ENCODE data around the gene PPP1R16B.

Gene PPP1R16B

DNA sequence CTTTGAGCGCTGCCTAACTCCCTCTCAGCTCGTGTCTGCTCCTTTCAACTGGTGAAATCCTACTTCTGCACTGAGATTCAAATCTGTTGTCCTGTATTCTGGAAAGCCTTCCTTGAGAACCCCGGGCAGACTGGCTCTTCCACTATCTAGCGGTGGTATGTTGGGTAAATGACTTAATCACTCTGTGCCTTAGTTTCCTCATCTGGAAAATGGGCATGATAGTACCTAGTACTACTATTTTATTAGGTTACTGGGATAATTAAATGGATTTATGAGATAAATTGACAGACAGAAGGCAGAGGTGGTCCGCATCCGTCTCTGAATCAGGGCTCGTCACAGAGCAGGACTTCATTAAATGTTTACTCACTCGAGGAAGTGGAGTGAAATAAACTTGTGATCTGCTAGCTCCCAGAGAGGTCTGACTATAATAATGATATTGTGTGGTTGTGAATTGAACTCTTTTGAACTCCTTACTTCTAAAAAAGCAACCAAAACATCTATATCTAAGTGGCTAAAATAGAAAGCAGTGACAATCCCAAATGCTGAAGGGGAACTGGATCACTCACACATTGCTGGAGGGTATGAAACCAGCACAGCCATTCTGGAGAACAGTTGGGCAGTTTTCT, 26.6 kb downstream of the PPP1R16B start:
- DNase-seq (ENCODE audit: insufficient read length, low spot score) (no peak), FAIRE-seq (no peak)
- no peak for TF ChIP-seq POLR2A (IDR thresholded peaks at IDR 0.05; ENCODE audit: low read depth, low read length)
- no peak for TF ChIP-seq TAF1 (IDR thresholded peaks at IDR 0.05; ENCODE audit: low read depth, low read length)
- TF ChIP-seq SPI1 (IDR thresholded peaks at IDR 0.05; ENCODE audit: low read depth, low read length), result no peak
- TF ChIP-seq POLR2AphosphoS5 (IDR thresholded peaks at IDR 0.05; ENCODE audit: low read depth, low read length), result no peak
- TF ChIP-seq PAX5 (IDR thresholded peaks at IDR 0.05; ENCODE audit: insufficient read depth, low read length, severe bottlenecking), result no peak
- no peak for TF ChIP-seq POU2F2 (IDR thresholded peaks at IDR 0.05; ENCODE audit: low read depth, low read length)

DNA sequence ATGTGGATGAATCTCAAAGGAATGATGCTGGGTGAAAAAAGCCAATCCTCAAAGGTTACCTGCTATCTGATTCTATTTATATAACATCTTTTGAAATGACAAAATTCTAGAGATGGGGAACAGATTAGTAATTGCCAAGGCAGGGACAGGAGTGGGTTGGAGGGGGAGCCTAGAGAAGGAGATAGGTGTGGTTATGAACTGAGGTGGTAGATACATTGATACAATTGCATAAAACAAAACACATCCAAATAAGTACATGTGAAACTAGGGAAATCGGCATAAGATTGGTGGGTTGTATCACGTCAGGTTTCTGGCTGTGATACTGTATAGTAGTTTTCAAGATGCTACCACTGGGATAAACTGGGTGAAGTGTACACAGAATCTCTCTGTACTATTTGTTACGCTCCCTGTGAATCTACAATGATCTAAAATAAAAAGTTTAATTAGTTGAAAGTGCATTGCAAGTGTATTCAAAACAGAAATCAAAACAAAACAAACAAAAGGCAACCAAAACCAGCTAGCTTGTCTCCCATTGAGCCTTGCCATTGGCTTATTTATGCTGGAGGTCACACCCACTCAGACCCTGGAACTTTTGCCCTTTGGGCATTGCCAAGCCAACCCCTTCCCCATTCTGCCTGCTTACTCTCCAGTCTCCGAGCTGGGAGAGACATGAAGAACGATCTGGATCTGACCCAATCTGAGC, 27.8 kb downstream of the PPP1R16B start:
- TF ChIP-seq PAX5 (IDR thresholded peaks at IDR 0.05; ENCODE audit: insufficient read depth, low read length, severe bottlenecking) (no peak), POLR2A (IDR thresholded peaks at IDR 0.05; ENCODE audit: low read depth, low read length) (peak; percentile 61; the same call in 1 of the 2 replicates), SPI1 (IDR thresholded peaks at IDR 0.05; ENCODE audit: low read depth, low read length) (no peak), POLR2AphosphoS5 (IDR thresholded peaks at IDR 0.05; ENCODE audit: low read depth, low read length) (peak; percentile 24; the same call in 1 of the 2 replicates), POU2F2 (IDR thresholded peaks at IDR 0.05; ENCODE audit: low read depth, low read length) (no peak), TAF1 (IDR thresholded peaks at IDR 0.05; ENCODE audit: low read depth, low read length) (no peak)
- FAIRE-seq, result peak; percentile 84
- no peak for DNase-seq (ENCODE audit: insufficient read length, low spot score)

DNA sequence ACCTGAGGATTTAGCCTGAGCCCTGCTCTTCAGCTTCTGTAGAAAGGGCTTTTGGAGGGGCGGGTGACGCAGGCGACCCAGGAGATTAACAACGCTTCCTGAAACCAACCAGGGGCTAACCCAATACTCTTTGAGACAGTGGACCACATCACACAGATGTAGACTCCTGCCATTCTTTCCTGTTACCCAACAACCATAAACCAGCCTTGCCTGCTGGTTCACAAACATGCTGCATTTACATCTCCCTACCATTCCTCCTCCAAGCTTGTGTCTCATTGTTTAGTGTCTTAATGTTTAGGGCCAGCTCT, 28.3 kb downstream of the PPP1R16B start:
- DNase-seq (ENCODE audit: insufficient read length, low spot score) (no peak), FAIRE-seq (peak; percentile 35)
- TF ChIP-seq POLR2A (IDR thresholded peaks at IDR 0.05; ENCODE audit: low read depth, low read length) (peak; percentile 13; the same call in 1 of the 2 replicates), SPI1 (IDR thresholded peaks at IDR 0.05; ENCODE audit: low read depth, low read length) (no peak), TAF1 (IDR thresholded peaks at IDR 0.05; ENCODE audit: low read depth, low read length) (no peak), POU2F2 (IDR thresholded peaks at IDR 0.05; ENCODE audit: low read depth, low read length) (no peak), POLR2AphosphoS5 (IDR thresholded peaks at IDR 0.05; ENCODE audit: low read depth, low read length) (peak; percentile 55; the same call in 1 of the 2 replicates)

DNA sequence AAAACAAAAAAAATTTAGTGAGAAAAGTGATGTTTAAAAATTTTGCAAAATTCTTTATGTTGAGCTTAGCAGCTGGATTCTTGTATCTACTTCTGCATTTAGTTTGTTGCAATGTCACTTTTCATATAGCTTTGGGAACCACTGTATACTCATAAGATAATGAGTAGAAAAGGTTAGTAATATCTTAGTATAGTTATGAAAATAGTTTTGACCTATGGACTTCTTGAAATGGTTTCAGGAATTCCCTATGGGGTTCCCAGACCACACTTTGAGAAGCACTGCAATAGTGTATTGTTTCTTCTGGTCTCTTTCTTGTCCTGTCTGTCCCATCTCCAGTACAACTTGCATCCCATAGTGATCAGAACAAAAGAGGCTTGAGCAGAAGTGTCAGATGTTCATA, 29.4 kb downstream of the PPP1R16B start:
- DNase-seq (ENCODE audit: insufficient read length, low spot score) (no peak), FAIRE-seq (peak; percentile 9)
- TF ChIP-seq POLR2A (IDR thresholded peaks at IDR 0.05; ENCODE audit: low read depth, low read length), result no peak
- TF ChIP-seq PAX5 (IDR thresholded peaks at IDR 0.05; ENCODE audit: insufficient read depth, low read length, severe bottlenecking), result no peak

DNA sequence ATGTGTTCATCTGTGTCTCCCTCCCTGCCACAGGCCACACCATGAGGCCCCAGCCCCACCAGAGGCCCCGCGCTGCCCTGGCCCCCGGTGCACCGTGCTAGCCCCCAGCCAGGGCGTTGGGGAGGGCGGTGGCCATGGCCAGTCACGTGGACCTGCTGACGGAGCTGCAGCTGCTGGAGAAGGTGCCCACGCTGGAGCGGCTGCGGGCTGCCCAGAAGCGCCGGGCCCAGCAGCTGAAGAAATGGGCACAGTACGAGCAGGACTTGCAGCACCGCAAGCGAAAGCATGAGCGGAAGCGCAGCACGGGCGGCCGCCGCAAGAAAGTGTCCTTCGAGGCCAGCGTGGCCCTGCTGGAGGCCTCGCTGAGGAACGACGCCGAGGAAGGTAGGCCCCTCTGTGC, 30.3 kb downstream of the PPP1R16B start:
- FAIRE-seq, result no peak
- DNase-seq (ENCODE audit: insufficient read length, low spot score), result no peak
- TF ChIP-seq POU2F2 (IDR thresholded peaks at IDR 0.05; ENCODE audit: low read depth, low read length) (no peak), TAF1 (IDR thresholded peaks at IDR 0.05; ENCODE audit: low read depth, low read length) (no peak), PAX5 (IDR thresholded peaks at IDR 0.05; ENCODE audit: insufficient read depth, low read length, severe bottlenecking) (no peak), POLR2AphosphoS5 (IDR thresholded peaks at IDR 0.05; ENCODE audit: low read depth, low read length) (no peak), SPI1 (IDR thresholded peaks at IDR 0.05; ENCODE audit: low read depth, low read length) (no peak), POLR2A (IDR thresholded peaks at IDR 0.05; ENCODE audit: low read depth, low read length) (no peak; the same call in 1 of the 2 replicates)

DNA sequence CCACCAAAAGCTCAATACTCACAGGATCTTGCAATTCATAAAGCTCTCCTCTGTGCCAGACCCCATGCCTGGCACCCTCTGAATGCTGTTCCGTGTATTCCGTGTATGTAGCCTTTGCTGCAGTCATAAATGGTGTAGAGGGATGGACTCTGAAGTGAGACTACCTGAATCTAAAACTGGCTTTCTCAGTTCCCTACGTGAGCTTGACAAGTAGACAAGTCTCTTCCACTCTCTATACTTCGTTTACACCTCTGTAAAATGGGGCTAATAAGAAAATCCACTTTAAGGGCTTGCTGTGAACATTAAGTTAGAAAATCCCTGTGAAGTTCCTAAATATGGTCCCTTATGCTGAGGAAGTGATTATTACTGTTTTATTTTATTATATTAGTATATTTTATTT, 31.5 kb downstream of the PPP1R16B start:
- TF ChIP-seq TAF1 (IDR thresholded peaks at IDR 0.05; ENCODE audit: low read depth, low read length), result no peak
- peak; percentile 93 for TF ChIP-seq SPI1 (IDR thresholded peaks at IDR 0.05; ENCODE audit: low read depth, low read length)
- DNase-seq (ENCODE audit: insufficient read length, low spot score) (peak; percentile 44), FAIRE-seq (peak; percentile 79)

DNA sequence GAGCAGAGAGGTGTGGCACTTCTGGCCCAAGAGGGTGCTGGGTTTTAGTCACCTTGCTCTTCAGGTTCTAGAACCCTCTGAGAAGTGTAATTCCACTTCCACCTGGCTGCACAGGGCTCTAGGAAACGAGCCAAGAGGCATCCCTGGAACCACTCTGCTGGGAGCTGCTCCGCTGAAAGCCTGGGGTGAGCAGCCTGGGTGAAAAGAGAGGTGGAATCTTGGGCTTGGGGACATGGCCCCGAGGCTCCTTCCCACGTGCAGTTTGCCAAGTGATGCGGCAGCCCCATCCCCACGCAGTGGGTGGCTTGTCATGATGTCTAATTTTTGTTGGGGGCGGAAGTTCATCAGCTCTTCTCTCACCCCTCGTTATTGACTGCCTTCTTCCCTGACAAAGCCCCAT, 32.8 kb downstream of the PPP1R16B start:
- no peak for FAIRE-seq
- TF ChIP-seq POLR2A (IDR thresholded peaks at IDR 0.05; ENCODE audit: low read depth, low read length) (no peak), POLR2AphosphoS5 (IDR thresholded peaks at IDR 0.05; ENCODE audit: low read depth, low read length) (no peak), SPI1 (IDR thresholded peaks at IDR 0.05; ENCODE audit: low read depth, low read length) (no peak), POU2F2 (IDR thresholded peaks at IDR 0.05; ENCODE audit: low read depth, low read length) (no peak), PAX5 (IDR thresholded peaks at IDR 0.05; ENCODE audit: insufficient read depth, low read length, severe bottlenecking) (no peak), TAF1 (IDR thresholded peaks at IDR 0.05; ENCODE audit: low read depth, low read length) (no peak)
- DNase-seq (ENCODE audit: insufficient read length, low spot score), result no peak

DNA sequence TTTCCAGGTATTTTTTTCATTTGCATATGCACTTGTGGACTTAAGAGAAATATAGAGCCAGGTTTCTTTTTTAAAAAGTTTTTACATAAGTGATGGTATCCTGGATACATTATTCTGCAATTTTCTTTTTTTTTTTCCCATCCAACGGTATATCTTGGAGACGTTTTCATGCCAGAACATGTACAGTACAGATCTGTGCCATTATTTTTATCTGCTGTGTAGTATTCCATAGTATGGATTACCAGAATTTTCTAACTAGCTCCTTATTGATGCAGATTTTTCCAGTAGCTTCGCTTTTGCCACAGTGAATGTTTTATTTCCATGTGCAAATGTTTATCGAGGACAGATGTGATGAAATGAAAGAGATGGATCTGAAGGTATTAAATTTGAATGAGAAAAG, 34.1 kb downstream of the PPP1R16B start:
- no peak for FAIRE-seq
- TF ChIP-seq POLR2AphosphoS5 (IDR thresholded peaks at IDR 0.05; ENCODE audit: low read depth, low read length) (no peak), POU2F2 (IDR thresholded peaks at IDR 0.05; ENCODE audit: low read depth, low read length) (no peak)
- no peak for DNase-seq (ENCODE audit: insufficient read length, low spot score)

DNA sequence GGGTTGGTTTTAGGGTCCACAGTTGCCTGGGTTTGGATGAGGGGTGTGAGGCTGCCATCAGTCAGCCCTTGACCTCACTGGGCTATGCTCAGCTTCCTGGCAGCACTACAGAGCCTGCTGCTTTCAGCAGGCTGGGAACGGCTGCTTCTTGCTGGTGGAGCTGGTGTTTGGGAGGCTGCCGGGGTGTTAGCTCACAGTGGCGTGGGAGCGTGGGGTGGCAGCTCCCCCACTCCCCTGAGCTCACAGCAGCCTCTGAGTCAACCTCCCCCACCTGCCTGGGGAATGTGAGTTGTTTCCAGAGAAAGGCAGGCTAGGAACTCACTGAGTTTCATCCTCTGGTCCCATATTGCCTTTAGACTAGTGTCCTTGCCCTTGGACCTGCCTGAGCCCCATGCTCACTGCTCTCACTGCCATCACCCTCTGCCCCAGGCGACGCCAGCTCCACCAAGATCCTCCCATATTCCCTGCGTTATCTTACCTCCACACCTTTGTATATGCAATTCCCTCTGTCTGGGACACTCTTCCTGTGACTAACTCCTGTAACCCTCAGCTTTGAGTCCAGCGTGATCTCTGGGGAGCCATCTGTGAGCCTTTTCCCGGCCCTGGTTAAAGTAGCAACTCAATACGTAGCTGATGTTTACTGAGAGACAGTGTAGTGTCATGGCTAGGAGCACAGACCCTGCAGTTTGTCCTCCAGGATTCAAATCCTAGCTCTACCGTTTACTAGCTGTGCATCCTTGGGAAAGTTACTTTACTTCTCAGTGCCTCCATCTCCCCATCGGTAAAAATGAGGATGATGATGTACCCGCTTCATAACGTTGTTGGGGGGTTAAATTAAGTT, 34.8 kb downstream of the PPP1R16B start:
- no peak for TF ChIP-seq POLR2A (IDR thresholded peaks at IDR 0.05; ENCODE audit: low read depth, low read length)
- no peak for TF ChIP-seq TAF1 (IDR thresholded peaks at IDR 0.05; ENCODE audit: low read depth, low read length)
- no peak for TF ChIP-seq SPI1 (IDR thresholded peaks at IDR 0.05; ENCODE audit: low read depth, low read length)
- TF ChIP-seq POLR2AphosphoS5 (IDR thresholded peaks at IDR 0.05; ENCODE audit: low read depth, low read length), result no peak
- TF ChIP-seq PAX5 (IDR thresholded peaks at IDR 0.05; ENCODE audit: insufficient read depth, low read length, severe bottlenecking), result no peak
- TF ChIP-seq POU2F2 (IDR thresholded peaks at IDR 0.05; ENCODE audit: low read depth, low read length), result no peak
- DNase-seq (ENCODE audit: insufficient read length, low spot score) (no peak), FAIRE-seq (peak; percentile 48)

Measured in GM12891 (cell line).